HepG2 (cell line): ENCODE data around the gene ARMH1. TPM values are rescaled to one million over a fixed set of nuclear protein-coding genes. Genes with fewer than 3 reads are reported as not detected.

ENCODE experiments used
- CBX1 ChIP-seq: IDR thresholded peaks from one replicate; pipeline ENCODE4 v1.6.1; 2016; ENCODE audit warnings: antibody characterized with exemption, low read depth
- EP300 ChIP-seq, 3 experiments: sonication (generic) in 1 of 3; formaldehyde crosslinking in 1 of 3; IDR thresholded peaks; 2 replicates each; pipeline versions ENCODE4 v1.5.1 to v1.6.1; 2011 to 2020; ENCODE audit warnings: low read depth in 2 of 3, low read length in 2 of 3, borderline replicate concordance in 1 of 3, improper control_type of control experiment in 1 of 3, mild to moderate bottlenecking in 1 of 3, missing genetic modification reagents in 1 of 3, moderate library complexity in 1 of 3
- KMT2A ChIP-seq: sonication (generic); formaldehyde crosslinking; IDR thresholded peaks from 2 replicates; pipeline ENCODE4 v1.4.0; 2020; ENCODE audit warnings: missing genetic modification reagents
- MYNN ChIP-seq: sonication (generic); formaldehyde crosslinking; IDR thresholded peaks from 2 replicates; pipeline ENCODE4 v1.4.0; 2020; ENCODE audit warnings: mild to moderate bottlenecking, low read depth, missing genetic modification reagents
- NCOA2 ChIP-seq: sonication (generic); formaldehyde crosslinking; IDR thresholded peaks from 2 replicates; pipeline ENCODE4 v1.8.0; 2022; ENCODE audit warnings: inconsistent platforms
- NFYC ChIP-seq: IDR thresholded peaks from 2 replicates; pipeline ENCODE4 v1.6.1; 2016; ENCODE audit warnings: missing genetic modification reagents, missing compliant biosample characterization
- NR2F2 ChIP-seq: IDR thresholded peaks from 2 replicates; pipeline ENCODE4 v1.6.1; 2012; ENCODE audit warnings: low read depth, inconsistent platforms, borderline replicate concordance
- TFAP4 ChIP-seq: sonication (generic); IDR thresholded peaks from 2 replicates; pipeline ENCODE4 v1.6.1; 2016; ENCODE audit warnings: low read depth, borderline replicate concordance
- ZHX2 ChIP-seq, 2 experiments: sonication (generic) in 1 of 2; formaldehyde crosslinking in 1 of 2; IDR thresholded peaks; 2 replicates each; pipeline versions ENCODE4 v1.6.1 to v1.9.0; 2014 to 2022; ENCODE audit warnings: antibody characterized with exemption in 1 of 2, borderline replicate concordance in 1 of 2, inconsistent platforms in 1 of 2, low read depth in 1 of 2, missing genetic modification reagents in 1 of 2
- ZNF343 ChIP-seq: sonication (generic); formaldehyde crosslinking; IDR thresholded peaks from 2 replicates; pipeline ENCODE4 v1.4.0; 2020; ENCODE audit warnings: mild to moderate bottlenecking, missing genetic modification reagents
- ZNF513 ChIP-seq: sonication (generic); formaldehyde crosslinking; conservative IDR thresholded peaks from 2 replicates; pipeline ENCODE4 v1.5.0; 2020; ENCODE audit warnings: missing genetic modification reagents
- ZNF543 ChIP-seq: sonication (generic); formaldehyde crosslinking; IDR thresholded peaks from 2 replicates; pipeline ENCODE4 v1.4.0; 2020; ENCODE audit warnings: mild to moderate bottlenecking, missing genetic modification reagents
- ZNF570 ChIP-seq: sonication (generic); formaldehyde crosslinking; IDR thresholded peaks from 2 replicates; pipeline ENCODE4 v1.4.0; 2020; ENCODE audit warnings: mild to moderate bottlenecking, missing genetic modification reagents, borderline replicate concordance
- ZNF605 ChIP-seq: sonication (generic); formaldehyde crosslinking; IDR thresholded peaks from 2 replicates; pipeline ENCODE4 v1.8.0; 2022; ENCODE audit warnings: mild to moderate bottlenecking, missing genetic modification reagents
- ZNF713 ChIP-seq: sonication (generic); formaldehyde crosslinking; IDR thresholded peaks from 2 replicates; pipeline ENCODE4 v1.4.0; 2020; ENCODE audit warnings: mild to moderate bottlenecking, missing genetic modification reagents
- ZNF841 ChIP-seq: sonication (generic); formaldehyde crosslinking; IDR thresholded peaks from 2 replicates; pipeline ENCODE4 v1.8.1; 2023; ENCODE audit warnings: missing genetic modification reagents, borderline replicate concordance
- polyA plus RNA-seq, 8 experiments: library from polyadenylated mRNA; depleted of rRNA in 3 of 8; stranded (reverse) in 7 of 8; unstranded in 1 of 8; fragments of >200 nt; fragmentation: Illumina TruSeq in 4 of 8; extraction: Trizol in 4 of 8; gene quantifications; 2 replicates each; pipeline versions ENCODE4 v1.2.1 to v1.2.3, GENCODE V29; 2011 to 2016; ENCODE audit warnings: low read depth in 4 of 8, missing spikeins in 1 of 8, mixed read lengths in 1 of 8; ENCODE audit not compliant: insufficient read depth in 1 of 8
- total RNA-seq, 5 experiments: library from RNA; depleted of rRNA; stranded (reverse); fragments of >200 nt; fragmentation: Illumina TruSeq; extraction: Trizol; gene quantifications; 2 replicates each; pipeline ENCODE4 v1.2.3, GENCODE V29; 2016; ENCODE audit warnings: low read depth in 1 of 5

Gene ARMH1
- total and polyA plus RNA-seq, 2 of the 13 experiments (the other 11 are each of a cell fraction or from before 2014, with no cell fraction given), result 0.69 TPM; not detected in 1

GRCh38 chr1:44681905-44682882 is 7.7 kb downstream of the ARMH1 start (continued):
- TF ChIP-seq NCOA2 (CRISPR knock-in tag) (peak; percentile 90), KMT2A (CRISPR knock-in tag) (no peak), MYNN (CRISPR knock-in tag) (no peak), EP300 (IDR thresholded peaks at IDR 0.05; ENCODE audit: low read depth in 2 of 2, low read length in 2 of 2) (peak; percentile 13 to 90; a peak in 3 of 4 replicates), EP300 (CRISPR knock-in tag; IDR thresholded peaks at IDR 0.05; ENCODE audit: borderline replicate concordance) (peak; percentile 85), NR2F2 (peak; percentile 82), ZNF570 (CRISPR knock-in tag) (no peak), ZNF343 (CRISPR knock-in tag) (0 out of 2 replicates have a peak, but pooled peaks have one; percentile 7), TFAP4 (peak; percentile 69; the same call in 1 of the 2 replicates), ZNF605 (CRISPR knock-in tag) (peak; percentile 78), ZNF713 (CRISPR knock-in tag) (no peak), ZNF841 (CRISPR knock-in tag) (no peak), ZNF513 (no peak), NFYC (CRISPR knock-in tag) (peak; percentile 51; the same call in 1 of the 2 replicates), ZNF543 (CRISPR knock-in tag) (no peak), ZHX2 (IDR thresholded peaks at IDR 0.05; ENCODE audit: low read depth) (no peak; the same call in 1 of the 2 replicates), ZHX2 (CRISPR knock-in tag; IDR thresholded peaks at IDR 0.05; ENCODE audit: borderline replicate concordance) (no peak), CBX1 (peak; percentile 89)
